NT2/D1 (cell line): ENCODE measurements around the gene LARGE2.

Source experiments
- DNase-seq: peaks from one replicate; pipeline ENCODE4 v3.0.0-alpha.2; 2011; ENCODE audit warnings: low read depth, low spot score
- H3K27me3 ChIP-seq: 2 replicates; pipeline ENCODE4 v1.6.0; 2011; ENCODE audit warnings: mild to moderate bottlenecking; ENCODE audit not compliant: insufficient read length, insufficient read depth
- H3K36me3 ChIP-seq: 2 replicates; pipeline ENCODE4 v1.6.1; 2011; ENCODE audit warnings: mild to moderate bottlenecking, low read length, mixed read lengths; ENCODE audit not compliant: insufficient read depth, insufficient read length
- H3K4me1 ChIP-seq: 2 replicates; pipeline ENCODE4 v1.5.1; 2011; ENCODE audit not compliant: insufficient read depth, insufficient read length
- H3K4me3 ChIP-seq: 2 replicates; pipeline ENCODE4 v1.5.1; 2011; ENCODE audit warnings: low read depth; ENCODE audit not compliant: insufficient read length
- H3K9ac ChIP-seq: 2 replicates; pipeline ENCODE4 v1.6.0; 2011; ENCODE audit warnings: low read depth; ENCODE audit not compliant: insufficient read length
- H3K9me3 ChIP-seq: 2 replicates; pipeline ENCODE4 v1.5.1; 2011; ENCODE audit warnings: mild to moderate bottlenecking, low read length; ENCODE audit not compliant: insufficient read depth
- SUZ12 ChIP-seq: IDR thresholded peaks from 2 replicates; pipeline ENCODE4 v1.6.1; 2011; ENCODE audit not compliant: insufficient read length, insufficient read depth; ENCODE audit errors: extremely low read depth
- YY1 ChIP-seq: IDR thresholded peaks from 2 replicates; pipeline ENCODE4 v1.6.1; 2011; ENCODE audit not compliant: insufficient read length, insufficient read depth
- ZNF274 ChIP-seq: IDR thresholded peaks from 2 replicates; pipeline ENCODE4 v1.6.1; 2011; ENCODE audit warnings: mild to moderate bottlenecking, low read depth, low read length

The LARGE2 gene

GRCh38 chr11:45945397-45945999 is 23.0 kb downstream of the LARGE2 start:
- no peak overlapping the region for H3K4me3 ChIP-seq
- peaks cover 43% of the 10 kb centered on the region for H3K36me3 ChIP-seq
- no peak for DNase-seq
- H3K9ac ChIP-seq, result no peak overlapping the region
- TF ChIP-seq SUZ12, result no peak
- TF ChIP-seq YY1, result no peak
- H3K4me1 ChIP-seq, result no peaks in the 10 kb centered on the region
- H3K9me3 ChIP-seq, result no peaks in the 10 kb centered on the region
- H3K27me3 ChIP-seq, result no peaks in the 10 kb centered on the region

GRCh38 chr11:45947885-45948284 is 25.4 kb downstream of the LARGE2 start:
- Histone ChIP-seq H3K36me3 (peaks cover 45% of the 10 kb centered on the region), H3K4me3 (no peak overlapping the region), H3K9ac (no peak overlapping the region), H3K27me3 (no peaks in the 10 kb centered on the region), H3K9me3 (no peaks in the 10 kb centered on the region), H3K4me1 (no peaks in the 10 kb centered on the region)
- no peak for DNase-seq
- TF ChIP-seq SUZ12 (no peak), YY1 (no peak), ZNF274 (no peak)

- TF ChIP-seq SUZ12 (no peak), YY1 (no peak), ZNF274 (no peak)
- no peak for DNase-seq
- Histone ChIP-seq H3K4me1 (no peaks in the 10 kb centered on the region), H3K9ac (no peak overlapping the region), H3K36me3 (peaks cover 45% of the 10 kb centered on the region), H3K4me3 (no peak overlapping the region), H3K9me3 (no peaks in the 10 kb centered on the region), H3K27me3 (no peaks in the 10 kb centered on the region)
These were observed 25.9 kb downstream of the LARGE2 start for GRCh38 chr11:45948356-45948755.

- Histone ChIP-seq H3K4me3 (no peak overlapping the region), H3K4me1 (no peaks in the 10 kb centered on the region), H3K36me3 (peaks cover 43% of the 10 kb centered on the region), H3K27me3 (no peaks in the 10 kb centered on the region), H3K9me3 (no peaks in the 10 kb centered on the region), H3K9ac (no peak overlapping the region)
- TF ChIP-seq ZNF274 (no peak), SUZ12 (no peak), YY1 (no peak)
- no peak for DNase-seq
These were observed 27.5 kb downstream of the LARGE2 start for GRCh38 chr11:45949992-45950407.

GRCh38 chr11:45959851-45960250 is 37.4 kb downstream of the LARGE2 start:
- Histone ChIP-seq H3K4me3 (no peak overlapping the region), H3K4me1 (no peaks in the 10 kb centered on the region), H3K27me3 (no peaks in the 10 kb centered on the region), H3K9me3 (no peaks in the 10 kb centered on the region), H3K36me3 (peaks cover 9% of the 10 kb centered on the region), H3K9ac (no peak overlapping the region)
- TF ChIP-seq ZNF274 (no peak), SUZ12 (no peak), YY1 (no peak)
- DNase-seq, result no peak

GRCh38 chr11:45960387-45961095 is 38.1 kb downstream of the LARGE2 start:
- TF ChIP-seq SUZ12, result no peak
- TF ChIP-seq YY1, result no peak
- TF ChIP-seq ZNF274, result no peak
- Histone ChIP-seq H3K4me1 (no peaks in the 10 kb centered on the region), H3K9me3 (no peaks in the 10 kb centered on the region), H3K27me3 (no peaks in the 10 kb centered on the region), H3K36me3 (peaks cover 15% of the 10 kb centered on the region), H3K9ac (no peak overlapping the region), H3K4me3 (no peak overlapping the region)
- no peak for DNase-seq

- peaks cover 19% of the 10 kb centered on the region for H3K36me3 ChIP-seq
- H3K4me1 ChIP-seq, result no peaks in the 10 kb centered on the region
- no peaks in the 10 kb centered on the region for H3K27me3 ChIP-seq
- no peak overlapping the region for H3K9ac ChIP-seq
- no peak for DNase-seq
- H3K9me3 ChIP-seq, result no peaks in the 10 kb centered on the region
- no peak overlapping the region for H3K4me3 ChIP-seq
- no peak for TF ChIP-seq YY1
- TF ChIP-seq SUZ12, result no peak
- no peak for TF ChIP-seq ZNF274
These were observed 39.3 kb downstream of the LARGE2 start for GRCh38 chr11:45961751-45962240.
